GM21528 (cell line): ENCODE data around the gene CTIF.

Experiments used
- ATAC-seq: cut with Tn5 transposase; IDR thresholded peaks from one replicate; pipeline ENCODE4 v1.9.1; 2021; ENCODE audit warnings: mild to moderate bottlenecking, moderate library complexity; ENCODE audit not compliant: unreplicated experiment, low FRiP score

CTIF gene

DNA sequence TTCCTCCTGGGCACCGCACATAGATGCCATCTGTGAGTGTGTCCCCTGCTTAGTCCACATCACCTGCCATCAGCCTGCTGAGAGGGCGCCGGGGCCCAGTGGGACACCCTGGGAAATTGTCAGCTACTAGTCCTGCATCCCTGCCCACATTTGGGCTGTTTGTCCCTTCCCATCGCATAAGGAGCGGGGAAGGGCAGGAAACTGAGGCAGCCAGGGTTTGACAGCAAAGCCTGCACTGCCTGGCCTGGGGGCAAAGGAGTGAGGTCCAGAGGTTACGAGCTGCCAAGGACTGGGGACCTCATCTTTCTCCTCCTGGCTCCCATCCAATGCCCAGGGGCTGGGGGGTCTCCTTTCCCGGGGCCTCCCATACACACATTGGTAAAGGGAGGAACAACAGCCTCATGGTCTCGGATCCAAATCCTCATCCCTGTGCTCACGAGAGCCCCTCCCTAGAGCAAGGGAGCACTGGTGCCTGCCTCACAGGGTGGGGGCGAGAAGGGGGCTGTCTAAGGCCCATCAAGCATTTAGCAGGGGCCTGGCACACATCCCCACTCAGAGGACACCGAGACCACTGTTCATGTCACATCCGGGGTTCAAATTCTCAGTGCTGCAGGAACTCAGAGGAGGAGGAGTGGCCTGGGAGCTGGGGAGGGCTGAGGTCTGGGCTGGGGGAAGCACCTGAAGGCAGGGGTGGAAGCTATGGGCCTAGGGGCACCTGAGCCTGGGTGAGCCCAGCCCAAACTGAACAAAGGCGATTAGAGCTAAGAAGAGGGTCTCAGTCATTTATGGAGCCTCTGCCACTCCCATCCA, 298.2 kb downstream of the CTIF start:
- ATAC-seq = no peak

DNA sequence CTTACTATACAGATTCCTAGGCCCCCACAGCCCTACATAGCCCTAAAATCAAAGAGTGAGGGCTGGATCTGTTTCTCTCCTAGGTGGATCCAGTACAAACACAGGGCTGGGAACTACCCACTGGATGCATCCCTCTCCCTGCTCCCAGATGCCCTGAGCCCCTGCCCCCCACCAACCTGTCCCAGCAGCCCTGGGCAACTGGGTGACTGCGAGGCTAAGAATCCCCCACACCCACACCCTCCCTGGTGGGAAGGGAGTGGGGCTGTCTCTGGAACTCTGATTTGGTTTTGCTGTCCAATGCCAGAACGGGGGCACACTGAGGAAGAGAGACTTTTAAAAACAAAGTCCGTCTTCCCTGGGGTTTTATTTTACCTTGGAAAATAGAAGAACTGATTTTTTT, 298.8 kb downstream of the CTIF start:
- no peak for ATAC-seq

DNA sequence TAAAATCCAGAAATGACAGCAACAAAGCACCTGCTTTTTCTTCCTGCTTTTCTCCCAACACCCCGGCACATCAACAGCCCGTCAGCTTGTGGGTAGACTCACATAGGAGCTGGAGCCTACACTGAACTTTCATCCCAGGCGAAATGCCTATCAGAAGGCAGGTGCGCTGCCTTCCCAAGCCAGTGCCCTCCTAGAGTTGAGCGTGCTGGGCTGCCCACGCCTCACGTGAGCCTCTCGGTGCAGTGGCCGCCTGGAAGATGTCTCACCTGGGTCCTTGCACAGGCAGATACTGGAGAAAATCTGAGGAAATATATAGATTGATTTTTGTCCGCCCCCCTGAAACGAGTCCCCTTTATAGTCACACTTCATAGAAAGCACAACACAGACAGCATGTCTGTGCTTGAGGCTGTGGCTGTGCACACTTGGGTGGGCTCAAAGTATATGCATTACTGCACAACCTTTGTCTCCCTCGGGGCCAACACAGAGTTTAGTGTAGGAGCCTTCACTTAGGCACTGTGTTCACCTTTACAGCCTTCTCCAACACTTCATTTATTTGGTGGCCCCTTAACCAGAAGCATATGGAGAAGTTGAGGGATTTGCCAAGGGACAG, 299.4 kb downstream of the CTIF start:
- no peak for ATAC-seq

DNA sequence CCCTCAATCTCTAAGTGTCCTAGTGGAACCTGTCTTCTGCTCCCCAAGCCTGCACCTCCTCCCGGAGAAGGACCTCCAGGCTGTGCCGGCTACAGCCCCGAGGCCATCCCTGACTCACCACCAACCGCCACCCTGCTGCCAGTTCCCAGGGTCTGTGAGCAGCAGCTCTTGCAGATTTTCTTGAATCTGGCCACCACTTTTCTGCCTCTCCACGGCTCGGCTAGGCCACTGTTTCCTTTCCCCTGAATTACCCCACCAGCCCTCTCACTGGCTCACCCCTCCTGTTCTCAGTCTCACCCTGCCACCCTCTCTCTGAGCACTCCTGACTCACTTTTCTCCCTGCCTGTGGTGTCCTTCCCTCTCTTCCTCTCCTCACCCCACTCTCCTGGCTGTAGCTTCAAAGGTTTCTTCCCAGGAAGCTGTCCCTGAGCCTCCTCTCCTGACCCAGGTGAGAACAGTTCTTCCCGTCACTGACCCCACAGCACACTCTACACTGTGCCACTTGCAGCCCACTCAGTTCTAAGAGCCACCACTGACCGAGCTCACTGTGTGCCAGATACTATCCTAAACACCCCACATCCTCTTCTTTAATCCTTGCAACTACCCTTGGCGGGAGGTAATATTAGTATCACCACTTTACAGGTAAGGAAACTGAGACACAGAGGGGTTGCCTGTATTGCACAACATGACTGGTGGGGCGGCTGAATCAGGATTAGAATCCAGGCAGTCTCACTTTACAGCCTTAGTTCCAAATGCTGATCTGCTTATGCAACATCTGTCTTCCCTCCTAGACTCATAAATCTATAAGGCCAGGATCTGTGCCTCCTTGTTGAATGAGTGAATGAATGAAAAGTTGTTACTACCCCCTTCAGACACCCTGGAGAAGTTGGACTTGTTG, 300.3 kb downstream of the CTIF start:
- ATAC-seq = no peak

DNA sequence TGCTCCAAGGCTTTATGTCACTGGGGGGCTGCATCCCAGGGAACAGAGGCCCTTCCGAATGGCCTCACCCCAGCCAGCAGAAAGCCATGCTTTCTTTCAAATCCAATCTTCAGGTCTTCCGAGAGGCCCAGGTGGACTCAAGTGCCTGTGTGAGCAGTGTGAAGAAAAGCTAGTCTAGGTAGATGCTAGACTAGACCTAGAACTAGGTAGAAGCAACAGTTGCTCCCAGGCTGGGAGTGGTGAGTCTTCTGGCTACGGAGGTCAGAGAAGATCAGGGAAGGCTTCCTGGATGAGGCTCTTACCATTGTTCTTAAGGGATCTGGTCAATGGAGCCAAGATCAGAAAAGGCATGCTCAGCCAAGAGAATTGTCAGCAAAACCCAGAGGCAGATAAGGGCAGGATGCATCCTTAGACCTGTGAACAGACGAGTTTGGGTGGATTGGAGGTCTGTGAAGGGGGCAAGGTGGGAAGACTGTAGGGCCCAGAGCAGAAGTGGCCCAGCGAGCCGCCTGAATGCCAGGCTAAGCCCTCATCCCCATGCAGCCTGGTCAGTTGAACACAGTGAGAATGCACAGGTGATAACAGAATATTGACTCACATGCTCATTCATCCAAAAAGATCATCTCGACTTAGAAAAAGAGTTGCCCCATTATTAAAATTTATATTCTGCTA, 301.1 kb downstream of the CTIF start:
- ATAC-seq = no peak

DNA sequence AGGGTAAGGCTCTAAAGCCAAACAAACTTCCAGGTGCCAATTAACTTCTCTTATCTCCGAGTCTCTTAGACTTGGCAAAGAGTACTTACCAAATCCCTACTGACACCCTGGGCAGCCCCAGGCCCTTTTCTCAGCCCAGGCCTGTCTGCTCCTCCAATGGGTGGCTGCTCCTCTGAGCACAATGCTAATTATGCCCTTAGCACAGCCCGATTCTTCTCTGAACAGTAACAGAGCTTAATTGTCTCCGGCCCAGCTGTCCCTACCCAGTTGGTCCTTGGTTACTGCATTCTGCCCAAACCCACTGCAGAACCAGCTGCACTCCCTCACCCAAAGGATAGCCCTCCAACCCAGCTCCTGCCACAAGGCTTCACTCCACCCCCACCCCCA, 301.7 kb downstream of the CTIF start:
- ATAC-seq = no peak

DNA sequence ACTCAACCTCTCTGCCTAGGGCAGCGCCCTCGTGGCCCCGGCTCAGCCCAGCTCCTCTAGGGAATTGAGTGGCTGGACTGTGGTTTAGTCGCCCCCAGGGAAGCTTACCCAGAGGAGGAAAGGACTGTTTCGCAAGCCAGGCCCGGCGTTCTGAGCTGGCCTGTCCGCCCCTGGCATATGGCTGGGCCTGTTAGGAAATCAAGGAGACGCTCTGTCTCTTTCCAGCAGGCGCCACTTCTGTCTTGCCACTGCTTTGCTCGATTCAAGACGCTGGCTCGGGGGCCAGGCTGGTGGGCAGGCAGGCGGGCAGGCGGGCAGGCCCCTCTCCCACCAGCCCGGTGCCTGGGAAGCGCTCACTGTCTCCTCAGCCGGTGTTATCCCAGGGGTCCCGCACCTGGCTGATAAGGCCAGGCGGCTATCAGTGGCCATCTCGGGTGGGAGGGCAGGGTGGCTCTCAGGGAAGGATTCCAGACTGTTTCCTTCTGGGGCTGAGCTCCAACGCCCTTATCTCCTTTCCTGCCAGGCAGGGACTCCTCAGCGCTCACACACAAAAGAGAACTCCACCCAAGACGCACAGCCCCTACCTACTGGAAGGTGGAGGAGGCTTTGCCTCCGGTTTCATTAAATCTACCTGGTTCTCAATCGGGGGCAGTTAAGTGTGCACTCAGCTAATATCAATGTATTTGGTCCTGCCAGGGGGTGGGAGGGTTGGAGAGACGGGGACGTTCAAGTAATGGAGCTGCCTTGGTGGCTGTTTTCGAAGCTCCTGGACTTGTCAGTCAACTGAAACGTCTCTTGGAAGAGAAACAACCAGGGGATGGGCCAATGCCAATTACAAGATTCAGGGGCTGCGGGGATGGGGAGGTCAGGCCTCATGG, 302.8 kb downstream of the CTIF start:
- ATAC-seq = no peak

DNA sequence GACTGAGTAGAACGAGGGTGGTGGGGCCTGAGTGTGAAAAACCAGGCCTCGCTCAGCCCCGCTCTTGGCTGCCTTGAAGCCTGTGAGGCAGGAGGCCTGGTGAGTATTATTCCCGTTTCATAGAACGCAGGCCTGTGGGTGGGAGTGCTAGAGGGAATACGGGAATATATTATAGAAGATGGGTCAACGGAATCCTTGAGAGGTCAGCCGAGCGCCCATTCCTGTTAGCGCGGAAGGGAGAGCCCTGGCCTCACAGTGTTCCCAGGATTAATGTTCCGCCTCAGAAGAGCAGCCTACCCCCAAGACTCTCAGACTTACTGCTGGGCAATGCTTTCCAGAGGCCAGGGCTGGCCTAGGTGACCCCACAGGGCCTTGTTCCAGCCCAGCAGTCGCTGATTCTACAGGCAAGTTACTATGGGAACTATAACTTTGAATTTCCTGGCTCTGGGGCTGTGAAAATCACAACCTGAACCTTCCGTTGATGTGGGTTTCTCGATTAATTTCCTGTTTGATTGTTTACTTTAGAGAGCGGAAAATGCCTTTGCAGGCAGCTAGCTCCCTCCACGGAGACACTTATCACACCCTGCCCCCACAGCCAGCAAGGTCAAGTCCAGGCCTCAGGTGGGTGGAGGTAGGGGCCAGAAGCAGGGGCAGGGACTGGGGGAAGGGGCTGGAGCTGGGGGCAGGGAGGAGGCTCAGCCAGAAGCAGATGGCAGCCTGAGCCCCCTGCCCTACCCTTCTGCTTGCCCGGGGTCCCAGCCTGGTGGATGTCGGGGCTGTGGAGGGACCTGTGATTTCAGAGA, 303.6 kb downstream of the CTIF start:
- no peak for ATAC-seq

DNA sequence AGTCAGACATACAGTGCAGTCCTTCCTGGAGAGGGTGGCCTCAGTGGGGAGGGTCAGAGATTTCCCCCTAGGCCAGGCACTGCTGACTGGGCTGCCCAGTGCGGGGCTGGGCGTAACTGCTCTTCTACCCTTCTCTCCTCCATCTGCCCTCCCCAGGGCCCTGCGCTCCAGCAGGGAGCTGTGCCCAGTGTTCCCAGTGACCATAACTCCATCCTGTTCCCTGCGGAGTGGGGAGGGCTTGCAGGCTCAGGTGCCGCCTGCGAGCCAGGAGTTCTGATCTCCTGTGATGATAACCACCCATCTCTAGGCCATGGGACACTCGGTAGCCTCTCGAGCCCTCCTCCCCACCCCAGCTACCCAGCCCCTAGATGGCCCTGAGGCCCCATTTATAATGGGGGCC, 304.3 kb downstream of the CTIF start:
- ATAC-seq = no peak

DNA sequence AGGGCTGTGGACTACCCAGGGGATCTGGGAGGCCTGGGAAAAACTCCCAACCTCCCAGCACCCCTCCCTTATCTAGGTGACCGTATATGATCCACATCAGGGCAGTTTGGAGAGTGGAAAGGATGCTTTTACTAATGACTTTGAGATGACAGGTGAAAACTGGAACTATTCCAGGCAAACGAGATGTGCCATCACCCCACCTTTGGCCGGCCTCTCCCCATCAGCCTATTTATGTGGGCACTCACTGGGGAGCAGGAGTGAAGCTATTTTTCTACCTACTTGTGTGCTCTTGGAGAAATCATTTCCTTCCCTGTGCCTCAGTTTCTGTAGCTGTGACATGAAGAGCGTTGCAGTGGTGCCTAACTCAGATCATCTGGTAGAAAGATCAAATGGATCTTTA, 304.8 kb downstream of the CTIF start:
- no peak for ATAC-seq

DNA sequence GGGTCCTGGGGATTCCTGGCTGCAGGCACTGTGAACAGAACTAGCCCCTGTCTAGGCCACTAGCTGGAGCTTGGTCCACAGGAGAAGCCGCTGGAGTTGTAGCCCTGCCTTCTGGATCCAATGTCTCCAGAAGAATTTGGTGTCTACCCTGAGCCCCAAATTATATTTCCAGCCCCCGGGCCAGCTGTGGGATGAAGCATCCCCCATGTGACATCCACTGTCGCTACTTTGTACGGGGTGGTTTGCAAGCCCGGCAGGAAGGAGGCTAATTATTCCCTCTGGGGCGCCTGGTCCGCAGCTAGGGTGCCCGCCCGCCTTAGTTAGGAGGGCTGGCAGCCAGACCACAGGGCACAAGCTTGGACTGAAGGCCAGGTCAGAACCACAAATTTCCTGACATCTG, 305.4 kb downstream of the CTIF start:
- ATAC-seq = no peak

DNA sequence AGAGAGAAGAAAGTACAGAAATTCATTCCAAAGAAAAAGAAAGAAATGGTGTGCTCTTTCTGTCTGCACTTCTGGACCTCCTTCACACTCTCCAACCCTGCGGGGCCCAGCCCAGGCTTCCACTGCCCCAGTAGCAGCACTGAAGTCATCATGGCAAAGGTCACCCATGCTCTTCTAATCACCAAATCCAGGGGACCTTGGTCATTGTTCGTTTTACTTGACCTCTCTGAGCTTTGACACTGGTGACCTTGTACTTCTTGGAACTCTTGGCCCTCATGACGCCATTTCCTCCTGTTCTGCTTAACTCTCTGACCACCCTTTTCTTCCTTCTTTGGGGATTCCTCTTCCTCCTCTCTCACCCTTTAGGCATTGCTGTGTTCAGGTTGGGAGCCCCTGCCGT, 306.3 kb downstream of the CTIF start:
- no peak for ATAC-seq

DNA sequence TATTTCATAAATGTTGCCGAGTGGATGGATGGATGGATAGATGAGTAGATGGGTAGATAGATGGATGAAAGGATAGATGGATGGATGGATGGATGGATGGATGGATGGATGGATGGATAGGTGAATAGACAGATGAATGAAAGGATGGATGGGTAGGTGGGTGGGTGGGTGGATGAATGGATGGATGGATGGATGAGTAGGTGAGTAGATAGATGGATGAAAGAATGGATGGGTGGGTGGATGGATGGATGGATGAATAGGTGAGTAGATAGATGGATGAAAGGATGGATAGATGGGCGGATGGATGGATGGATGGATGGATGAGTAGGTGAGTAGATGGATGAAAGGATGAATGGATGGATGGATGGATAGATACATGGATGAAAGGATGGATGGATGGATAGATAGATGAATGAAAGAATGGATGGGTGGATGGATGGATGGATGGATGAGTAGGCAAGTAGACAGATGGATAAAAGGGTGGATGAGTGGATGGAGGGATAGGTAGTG, 307.6 kb downstream of the CTIF start:
- ATAC-seq = no peak

DNA sequence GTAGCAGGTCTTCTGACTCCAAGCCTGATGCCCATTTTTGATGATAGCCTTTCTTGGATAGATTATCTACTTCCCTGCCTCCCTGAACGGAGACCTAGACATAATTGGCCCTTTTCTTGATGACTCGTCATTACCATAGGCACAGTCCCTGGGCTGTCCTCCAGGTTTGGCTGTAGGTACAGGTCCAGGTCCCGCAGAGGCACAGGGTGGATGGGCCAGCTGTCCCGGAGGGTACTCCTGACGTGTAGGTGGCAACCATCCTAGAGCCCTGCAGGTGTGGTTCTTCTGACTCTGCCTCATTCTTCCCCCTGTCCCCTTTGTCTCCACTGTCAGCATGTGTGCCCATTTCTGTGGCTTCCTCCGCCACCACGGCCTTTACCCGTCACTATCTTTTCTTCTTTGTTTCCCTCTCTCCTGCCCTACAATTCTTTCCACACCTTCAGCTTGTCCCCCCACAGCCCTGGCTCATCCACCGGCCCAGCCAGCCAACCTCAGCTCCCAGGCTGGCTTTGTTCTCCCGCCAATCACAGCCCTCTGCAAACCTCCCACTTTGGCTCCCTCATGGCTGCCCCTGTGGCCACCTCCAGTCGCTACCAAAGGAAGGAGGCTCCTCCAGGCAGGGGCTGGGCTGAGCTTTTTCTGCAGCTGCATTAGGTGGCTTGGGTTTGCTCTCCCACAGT, 309.1 kb downstream of the CTIF start:
- ATAC-seq = no peak

DNA sequence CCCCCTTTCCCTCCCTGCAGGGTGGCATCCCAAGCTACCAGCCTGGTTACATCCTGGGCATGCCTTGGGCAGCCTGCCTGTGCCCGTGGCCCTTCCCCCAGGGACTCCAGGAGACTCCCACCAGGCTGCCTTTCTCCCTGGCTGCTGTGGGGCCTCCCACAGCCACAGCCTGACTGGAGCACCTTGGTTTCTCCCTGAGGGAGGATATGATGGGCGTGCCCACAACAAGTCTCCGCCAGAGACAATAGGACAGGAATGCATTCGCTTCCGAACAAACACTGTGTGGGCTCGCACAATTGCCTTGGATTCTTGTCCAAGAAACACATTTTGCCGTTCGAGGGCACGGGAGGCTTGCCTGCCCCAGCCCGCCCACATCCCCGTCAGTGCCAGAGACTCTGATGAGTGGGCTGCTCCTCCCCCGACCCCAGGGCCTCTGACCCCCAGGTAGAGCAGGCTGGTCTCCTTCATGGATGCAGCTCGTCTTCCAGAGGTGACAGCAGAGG, 309.9 kb downstream of the CTIF start:
- ATAC-seq = no peak

DNA sequence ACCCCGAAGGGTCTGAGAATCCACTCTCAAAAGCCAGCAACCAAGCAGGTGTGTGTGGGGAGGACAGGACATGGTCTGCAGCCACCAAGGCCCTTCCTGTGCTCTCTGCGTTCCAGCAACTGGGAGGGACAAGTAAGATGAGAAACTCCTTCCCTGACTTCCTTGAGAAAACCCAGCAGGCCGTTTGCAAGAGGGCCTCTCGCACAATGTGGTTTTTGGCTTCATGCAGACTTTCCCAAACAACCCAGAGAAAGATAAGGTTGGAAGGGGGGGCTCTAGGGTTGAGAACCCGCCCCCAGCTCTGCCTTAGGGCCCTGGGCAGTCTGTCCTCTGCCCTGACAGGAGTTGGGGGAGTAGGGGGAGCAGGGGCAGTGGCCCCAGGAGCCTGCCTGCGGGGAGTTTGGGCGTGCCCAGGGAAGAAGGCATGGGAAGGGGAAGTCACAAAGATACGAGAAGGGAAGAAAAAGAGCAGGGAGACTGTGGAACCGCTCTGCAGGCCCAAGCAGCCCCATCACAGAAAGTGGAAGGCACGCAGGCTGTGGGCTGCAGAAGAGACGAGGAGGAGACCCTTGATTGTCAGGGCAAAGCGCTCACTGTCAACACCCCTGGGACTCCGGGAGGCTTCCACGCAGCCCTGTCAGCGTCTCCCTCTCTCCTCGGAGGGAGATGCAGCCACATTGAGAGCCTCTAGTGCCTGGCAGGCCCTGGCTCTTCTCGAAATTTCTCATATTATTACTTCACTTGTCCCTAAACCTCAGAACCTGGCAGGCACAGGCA, 312.2 kb downstream of the CTIF start:
- no peak for ATAC-seq

DNA sequence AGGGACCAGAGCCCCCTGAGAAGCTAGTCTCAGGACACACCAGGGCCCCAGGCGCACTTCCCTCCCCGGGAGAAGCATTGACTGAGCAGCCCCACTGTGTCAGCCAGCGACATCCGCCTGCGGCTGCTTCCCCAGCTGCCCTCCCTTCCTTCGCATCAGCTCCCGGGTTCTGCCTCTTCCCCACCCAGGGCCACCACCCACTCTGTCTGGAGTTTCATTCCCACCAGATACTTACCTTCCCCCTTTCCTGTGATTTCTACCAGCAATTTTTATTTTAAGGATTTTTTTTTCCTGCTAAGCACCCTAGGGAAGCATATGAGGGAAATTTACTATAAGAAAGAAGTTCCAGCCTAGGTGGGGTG, 312.7 kb downstream of the CTIF start:
- no peak for ATAC-seq
